Liver (tissue), 9 donors: Measurements from ENCODE around the gene PIGW. TPM values are rescaled to one million over a fixed set of nuclear protein-coding genes. Genes with fewer than 3 reads are reported as not detected.

ENCODE experiments used
- DNase-seq: peaks from one replicate; pipeline ENCODE4 v3.0.0-alpha.2; 2017; ENCODE audit warnings: low spot score
- H3K27ac ChIP-seq, 2 donors: one replicate each; pipeline ENCODE4 v1.7.0; 2013; ENCODE audit warnings: inconsistent platforms in 2 of 2, low read length in 2 of 2, control low read depth in 1 of 2, low read depth in 1 of 2, mild to moderate bottlenecking in 1 of 2
- H3K27me3 ChIP-seq, 4 donors: one replicate each; pipeline versions ENCODE4 v1.6.1 to v1.7.0; 2013; ENCODE audit warnings: low read length in 3 of 4, inconsistent platforms in 1 of 4, mild to moderate bottlenecking in 1 of 4, moderate library complexity in 1 of 4; ENCODE audit not compliant: control insufficient read depth in 4 of 4, insufficient read depth in 4 of 4
- H3K36me3 ChIP-seq, 4 donors: one replicate each; pipeline versions ENCODE4 v1.6.1 to v1.7.0; 2013; ENCODE audit warnings: low read length in 3 of 4, mild to moderate bottlenecking in 3 of 4, low read depth in 1 of 4, moderate library complexity in 1 of 4; ENCODE audit not compliant: control insufficient read depth in 4 of 4, insufficient read depth in 3 of 4
- H3K4me1 ChIP-seq, 4 donors: one replicate each; pipeline versions ENCODE4 v1.6.1 to v1.7.0; 2013; ENCODE audit warnings: low read length in 3 of 4, mild to moderate bottlenecking in 3 of 4, moderate library complexity in 1 of 4; ENCODE audit not compliant: control insufficient read depth in 4 of 4, insufficient read depth in 4 of 4
- H3K4me3 ChIP-seq, 3 donors: one replicate each; pipeline versions ENCODE4 v1.6.1 to v1.7.0; 2013; ENCODE audit warnings: low read length in 3 of 3, control low read depth in 1 of 3, low read depth in 1 of 3, mild to moderate bottlenecking in 1 of 3
- H3K9ac ChIP-seq, 2 donors: one replicate each; pipeline ENCODE4 v1.7.0; 2013; ENCODE audit warnings: low read length in 2 of 2, mild to moderate bottlenecking in 2 of 2, moderate library complexity in 2 of 2, control low read depth in 1 of 2, low read depth in 1 of 2
- H3K9me3 ChIP-seq, 4 donors: one replicate each; pipeline versions ENCODE4 v1.6.1 to v1.7.0; 2013; ENCODE audit warnings: low read length in 3 of 4; ENCODE audit not compliant: control insufficient read depth in 4 of 4
- ATF3 ChIP-seq: IDR thresholded peaks from 2 replicates; pipeline ENCODE4 v1.6.1; 2016; ENCODE audit warnings: antibody characterized with exemption
- FOXA1 ChIP-seq: IDR thresholded peaks from 2 replicates; pipeline ENCODE4 v1.6.1; 2016; ENCODE audit warnings: antibody characterized with exemption
- GABPA ChIP-seq, 2 donors: IDR thresholded peaks in 1 of 2; conservative IDR thresholded peaks in 1 of 2; 2 replicates each; pipeline ENCODE4 v1.6.1; 2016; ENCODE audit warnings: antibody characterized with exemption in 2 of 2, mild to moderate bottlenecking in 1 of 2, moderate library complexity in 1 of 2
- HNF4A ChIP-seq, 2 donors: conservative IDR thresholded peaks; 2 replicates each; pipeline ENCODE4 v1.6.1; 2016; ENCODE audit warnings: antibody characterized with exemption in 2 of 2, mild to moderate bottlenecking in 2 of 2
- HNF4G ChIP-seq: IDR thresholded peaks from 2 replicates; pipeline ENCODE4 v1.6.1; 2016; ENCODE audit warnings: antibody characterized with exemption
- JUND ChIP-seq, 2 donors: IDR thresholded peaks; 2 replicates each; pipeline ENCODE4 v1.6.1; 2016; ENCODE audit warnings: antibody characterized with exemption in 2 of 2
- MAX ChIP-seq: IDR thresholded peaks from 2 replicates; pipeline ENCODE4 v1.6.1; 2016; ENCODE audit warnings: antibody characterized with exemption
- RAD21 ChIP-seq, 2 donors: IDR thresholded peaks; 2 replicates each; pipeline ENCODE4 v1.6.1; 2016; ENCODE audit warnings: antibody characterized with exemption in 2 of 2, mild to moderate bottlenecking in 2 of 2
- REST ChIP-seq: IDR thresholded peaks from 2 replicates; pipeline ENCODE4 v1.6.1; 2016; ENCODE audit warnings: antibody characterized with exemption, mild to moderate bottlenecking
- RXRA ChIP-seq, 2 donors: IDR thresholded peaks; 2 replicates each; pipeline ENCODE4 v1.6.1; 2017 to 2018; ENCODE audit warnings: antibody characterized with exemption in 2 of 2, mild to moderate bottlenecking in 1 of 2
- TAF1 ChIP-seq: conservative IDR thresholded peaks from 2 replicates; pipeline ENCODE4 v1.6.1; 2016; ENCODE audit warnings: antibody characterized with exemption, mild to moderate bottlenecking
- ZBTB33 ChIP-seq: IDR thresholded peaks from 2 replicates; pipeline ENCODE4 v1.6.1; 2016; ENCODE audit warnings: antibody characterized with exemption
- WGBS: extraction: QIAGEN DNeasy Blood & Tissue Kit; methylation state at CpG from one replicate; pipeline ENCODE4 v1.1.7; 2013; 5-methylcytosine and 5-hydroxymethylcytosine counted together
- polyA plus RNA-seq, 2 donors: library from polyadenylated mRNA; stranded (reverse) in 1 of 2; unstranded in 1 of 2; fragments of 200-250 nt in 1 of 2; fragments of >200 nt in 1 of 2; fragmentation: Nextera tagmentation in 1 of 2; extraction: Ambion mirVana in 1 of 2; gene quantifications; one replicate each; pipeline versions ENCODE4 v1.2.1 to v1.2.3, GENCODE V29; 2013 to 2015
- total RNA-seq, 2 donors: library from RNA; depleted of rRNA; stranded (reverse); fragments of >200 nt; gene quantifications; one replicate each; pipeline ENCODE4 v1.2.3, GENCODE V29; 2014
- donor health status: healthy.
- donor health status: healthy.
- donor health status: healthy.
- donor health status: healthy.
- donor health status: healthy.

The PIGW gene
- total and polyA plus RNA-seq, 4 donors: 3.2 to 9.6 (median 6.1) TPM

GRCh38 chr17:36500745-36501225 is 34.0 kb upstream of the PIGW start (continued):
- TF ChIP-seq REST (no peak), RAD21 (IDR thresholded peaks at IDR 0.05) (no peak), TAF1 (no peak), ATF3 (no peak), MAX (no peak)

- no peaks in the 10 kb centered on the region for H3K27me3 ChIP-seq
- H3K36me3 ChIP-seq: peaks cover 2 to 56% (median 17%) of the 10 kb centered on the region in 4 donors
- WGBS: 98% methylated on average over 3 of the region's 3 CpGs
- H3K4me3 ChIP-seq: no peak overlapping the region
- DNase-seq: no peak
- TF ChIP-seq ZBTB33 (no peak), HNF4A (conservative IDR thresholded peaks at IDR 0.05) (no peak), REST (no peak), RXRA (IDR thresholded peaks at IDR 0.05) (no peak), JUND (IDR thresholded peaks at IDR 0.05) (no peak), FOXA1 (no peak), ATF3 (no peak), MAX (no peak), GABPA (IDR thresholded peaks at IDR 0.05 in 1 of 2, conservative IDR thresholded peaks at IDR 0.05 in 1 of 2) (no peak), HNF4G (no peak)
- H3K9me3 ChIP-seq: no peaks in the 10 kb centered on the region
- no peak overlapping the region for H3K27ac ChIP-seq
- H3K4me1 ChIP-seq: no peaks in the 10 kb centered on the region
- no peak overlapping the region for H3K9ac ChIP-seq
Observed at GRCh38 chr17:36501351-36501750, 33.4 kb upstream of the PIGW start.
